Thyroid gland (tissue), 4 donors: Measurements from ENCODE around the gene KIDINS220. TPM values are rescaled to one million over a fixed set of nuclear protein-coding genes. Genes with fewer than 3 reads are reported as not detected.

ENCODE experiments used
- DNase-seq, 2 donors: peaks; one replicate each; pipeline ENCODE4 v3.0.0-alpha.2; 2019
- H3K27ac ChIP-seq, 3 donors: fragments of 200-600 bp; sonication (generic); 1 replicate in 2 of 3; 2 replicates in 1 of 3; pipeline ENCODE4 v1.5.1; 2016 to 2019; ENCODE audit warnings: mild to moderate bottlenecking in 1 of 3, moderate library complexity in 1 of 3
- H3K27me3 ChIP-seq: fragments of 200-600 bp; sonication (generic); one replicate; pipeline ENCODE4 v1.5.1; 2019
- H3K36me3 ChIP-seq, 2 donors: fragments of 200-600 bp; sonication (generic); one replicate each; pipeline ENCODE4 v1.5.1; 2016 to 2019
- H3K4me1 ChIP-seq, 2 donors: fragments of 200-600 bp; sonication (generic); one replicate each; pipeline ENCODE4 v1.5.1; 2017 to 2019
- H3K4me3 ChIP-seq, 3 donors: fragments of 200-600 bp; sonication (generic); replicated peaks in 1 of 3; 1 replicate in 2 of 3; 2 replicates in 1 of 3; pipeline ENCODE4 v1.5.1; 2016; ENCODE audit warnings: mild to moderate bottlenecking in 1 of 3
- H3K9me3 ChIP-seq: fragments of 200-600 bp; sonication (generic); one replicate; pipeline ENCODE4 v1.5.1; 2017
- CTCF ChIP-seq, 6 experiments: fragments of 200-600 bp in 3 of 6; fragments of 450-650 bp in 3 of 6; sonication (generic) in 3 of 6; IDR thresholded peaks; one replicate each; pipeline ENCODE4 v1.5.1; 2016 to 2019; ENCODE audit warnings: antibody characterized with exemption in 6 of 6, mild to moderate bottlenecking in 2 of 6, inconsistent platforms in 1 of 6, moderate library complexity in 1 of 6
- POLR2A ChIP-seq, 2 donors: fragments of 450-650 bp; IDR thresholded peaks; one replicate each; pipeline ENCODE4 v1.6.1; 2017; ENCODE audit warnings: antibody characterized with exemption in 2 of 2, mild to moderate bottlenecking in 2 of 2, moderate library complexity in 1 of 2
- WGBS, 2 donors: methylation state at CpG; one replicate each; pipeline ENCODE4 v1.1.5; 2017; 5-methylcytosine and 5-hydroxymethylcytosine counted together
- intact Hi-C: fragments of 100-400 bp; cut with DNase I; formaldehyde crosslinking; loops from one replicate; pipeline ENCODE4 v1.15.1; 2023
- total RNA-seq, 4 donors: library from RNA; depleted of rRNA; stranded (reverse); fragments of >200 nt; gene quantifications; one replicate each; pipeline ENCODE4 v1.2.3, GENCODE V29; 2016

The KIDINS220 gene
- total RNA-seq, 4 donors from 2014 or later: 74.0 to 140 (median 79.3) TPM

- Histone ChIP-seq H3K4me1 (no peaks in the 10 kb centered on the region), H3K4me3 (no peak overlapping the region), H3K27me3 (no peaks in the 10 kb centered on the region), H3K27ac (no peak overlapping the region), H3K36me3 (no peaks in the 10 kb centered on the region), H3K9me3 (no peaks in the 10 kb centered on the region)
- no peak for TF ChIP-seq CTCF (IDR thresholded peaks at IDR 0.05)
- no peak for TF ChIP-seq POLR2A (IDR thresholded peaks at IDR 0.05)
- intact Hi-C loops: no loop called here
- no peak for DNase-seq
- 90 to 92% methylated on average over 3 of the region's 3 CpGs for WGBS, 2 donors
Measured at GRCh38 chr2:8721410-8721809, 116.0 kb downstream of the KIDINS220 start.

- 58 to 66% methylated on average over 3 of the region's 3 CpGs for WGBS, 2 donors
- no peak overlapping the region for H3K4me3 ChIP-seq
- H3K27me3 ChIP-seq: no peaks in the 10 kb centered on the region
- no peak overlapping the region for H3K27ac ChIP-seq
- intact Hi-C loops: no loop called here
- H3K4me1 ChIP-seq: no peaks in the 10 kb centered on the region
- DNase-seq: no peak
- H3K36me3 ChIP-seq: no peaks in the 10 kb centered on the region
- TF ChIP-seq POLR2A (IDR thresholded peaks at IDR 0.05) (no peak), CTCF (IDR thresholded peaks at IDR 0.05) (no peak)
- no peaks in the 10 kb centered on the region for H3K9me3 ChIP-seq
Measured at GRCh38 chr2:8720741-8721140, 116.7 kb downstream of the KIDINS220 start.

GRCh38 chr2:8719528-8719927, 117.9 kb downstream of the KIDINS220 start:
- no peaks in the 10 kb centered on the region for H3K27me3 ChIP-seq
- no peaks in the 10 kb centered on the region for H3K9me3 ChIP-seq
- H3K4me1 ChIP-seq: no peaks in the 10 kb centered on the region
- no peak overlapping the region for H3K27ac ChIP-seq
- no peaks in the 10 kb centered on the region for H3K36me3 ChIP-seq
- 84 to 89% methylated on average over 3 of the region's 3 CpGs for WGBS, 2 donors
- no peak for DNase-seq
- intact Hi-C loops: no loop called here
- no peak for TF ChIP-seq CTCF (IDR thresholded peaks at IDR 0.05)
- no peak for TF ChIP-seq POLR2A (IDR thresholded peaks at IDR 0.05)
- no peak overlapping the region for H3K4me3 ChIP-seq

GRCh38 chr2:8714971-8715370, 122.4 kb downstream of the KIDINS220 start:
- 96 to 98% methylated on average over 5 of the region's 5 CpGs for WGBS, 2 donors
- intact Hi-C loops: no loop called here
- no peaks in the 10 kb centered on the region for H3K36me3 ChIP-seq
- H3K9me3 ChIP-seq: no peaks in the 10 kb centered on the region
- H3K4me3 ChIP-seq: no peak overlapping the region
- no peak for DNase-seq
- no peak overlapping the region for H3K27ac ChIP-seq
- TF ChIP-seq CTCF (IDR thresholded peaks at IDR 0.05) (no peak), POLR2A (IDR thresholded peaks at IDR 0.05) (no peak)
- no peaks in the 10 kb centered on the region for H3K27me3 ChIP-seq
- no peaks in the 10 kb centered on the region for H3K4me1 ChIP-seq

GRCh38 chr2:8714283-8714682, 123.1 kb downstream of the KIDINS220 start:
- intact Hi-C loops: no loop called here
- Histone ChIP-seq H3K27ac (no peak overlapping the region), H3K4me3 (no peak overlapping the region), H3K4me1 (no peaks in the 10 kb centered on the region), H3K36me3 (no peaks in the 10 kb centered on the region), H3K27me3 (no peaks in the 10 kb centered on the region), H3K9me3 (no peaks in the 10 kb centered on the region)
- WGBS, 2 donors: 83 to 96% methylated on average over 7 of the region's 7 CpGs
- no peak for DNase-seq
- no peak for TF ChIP-seq CTCF (IDR thresholded peaks at IDR 0.05)
- no peak for TF ChIP-seq POLR2A (IDR thresholded peaks at IDR 0.05)
